GM12875 (cell line): ENCODE results near the gene ATP8A2.

ENCODE experiments used
- H3K4me3 ChIP-seq: one replicate; pipeline ENCODE4 v1.5.1; 2011; ENCODE audit warnings: low read depth, low read length, control low read depth
- CTCF ChIP-seq: IDR thresholded peaks from 2 replicates; pipeline ENCODE4 v1.5.1; 2011; ENCODE audit warnings: low read depth, mild to moderate bottlenecking, control low read depth, inconsistent platforms, low read length, moderate library complexity, borderline replicate concordance; ENCODE audit not compliant: insufficient read depth

The ATP8A2 gene

GRCh38 chr13:25906191-25906661 is 534.5 kb downstream of the ATP8A2 start:
- H3K4me3 ChIP-seq = no peak overlapping the region
- no peak for TF ChIP-seq CTCF

DNA sequence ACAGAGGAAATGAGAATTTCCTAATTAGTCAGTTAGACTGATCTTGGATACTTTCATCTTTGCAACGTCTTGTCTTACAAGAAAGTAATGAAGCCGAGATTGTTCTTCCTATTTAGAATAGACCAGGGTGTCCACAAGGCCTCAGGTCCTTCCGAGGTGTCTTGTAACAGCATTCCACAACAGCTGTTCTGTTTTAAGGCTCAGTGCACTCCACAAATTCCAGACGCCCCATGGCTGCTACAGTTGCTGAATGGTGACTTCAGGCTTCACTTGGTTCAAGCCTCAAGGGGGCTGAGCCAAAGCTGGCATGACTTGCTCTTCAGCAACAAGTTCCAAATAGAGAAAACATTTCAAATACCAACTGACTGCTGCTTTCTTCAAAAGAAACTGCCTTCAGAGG is 536.6 kb downstream of the ATP8A2 start:
- TF ChIP-seq CTCF = no peak
- H3K4me3 ChIP-seq = no peak overlapping the region

DNA sequence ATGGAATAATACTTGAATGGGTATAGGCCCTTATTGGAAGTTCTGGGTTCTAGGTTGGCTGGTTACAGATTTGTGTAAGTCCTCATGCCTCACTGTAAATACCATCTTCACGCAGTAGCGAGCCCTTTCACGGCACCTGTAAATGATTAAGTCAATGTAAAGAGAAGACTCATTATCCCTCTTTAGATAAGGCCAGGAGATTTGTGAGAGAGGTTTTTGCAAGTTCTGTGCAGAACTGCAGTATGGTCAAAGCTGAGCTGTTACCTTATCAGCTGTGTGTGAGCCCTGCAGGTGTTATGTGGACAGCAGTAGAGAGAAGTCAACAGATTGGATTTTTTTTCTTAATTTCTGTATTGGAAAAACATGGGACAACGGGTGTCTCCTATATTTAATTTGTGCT is 538.5 kb downstream of the ATP8A2 start:
- TF ChIP-seq CTCF = no peak
- H3K4me3 ChIP-seq = no peak overlapping the region

DNA sequence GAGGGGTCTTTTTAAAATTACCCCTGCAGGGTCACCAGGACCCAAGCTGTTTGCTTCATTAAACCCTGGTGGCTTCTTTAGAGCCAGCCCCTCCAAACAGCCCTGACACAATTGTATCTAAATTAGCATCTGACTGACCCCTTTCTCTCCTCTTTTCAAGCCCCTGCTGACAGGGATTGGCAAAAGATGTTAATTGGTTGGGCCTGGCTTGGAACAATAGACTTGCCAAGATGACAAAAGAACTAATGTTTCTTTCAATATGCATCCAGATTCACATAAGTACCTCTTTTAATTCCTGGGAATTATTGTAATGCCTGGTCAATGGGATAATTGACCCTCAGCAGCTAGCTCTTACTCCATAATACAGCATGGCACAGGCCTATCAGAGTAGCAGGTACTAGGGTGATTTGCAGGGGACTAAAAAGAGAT is 539.2 kb downstream of the ATP8A2 start:
- TF ChIP-seq CTCF = no peak

GRCh38 chr13:25912961-25913360 is 541.2 kb downstream of the ATP8A2 start:
- no peak for TF ChIP-seq CTCF
- no peak overlapping the region for H3K4me3 ChIP-seq

More for the DNA sequence above, 539.2 kb downstream of the ATP8A2 start:
- H3K4me3 ChIP-seq = no peak overlapping the region

- H3K4me3 ChIP-seq = no peak overlapping the region
- no peak for TF ChIP-seq CTCF
These were observed 544.2 kb downstream of the ATP8A2 start for GRCh38 chr13:25915840-25916518.

DNA sequence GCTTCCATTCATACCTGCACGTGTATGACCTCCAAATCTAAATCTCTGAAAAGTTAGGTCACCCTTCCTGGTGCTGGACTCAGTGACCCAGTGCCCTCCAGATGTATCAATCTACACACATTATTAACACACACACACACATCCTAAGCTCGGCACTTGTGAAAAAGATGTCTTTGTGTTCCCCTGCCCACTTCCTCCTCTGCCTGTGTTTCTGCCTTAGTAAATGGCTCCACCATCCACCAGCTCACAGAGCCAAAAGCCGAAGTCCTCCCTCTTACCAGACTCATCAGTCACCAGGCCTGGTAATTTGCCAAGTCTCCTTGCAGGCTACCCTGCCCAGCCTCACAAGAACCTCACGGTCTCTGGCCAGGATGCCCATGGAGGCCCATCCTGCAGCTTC is 548.5 kb downstream of the ATP8A2 start:
- H3K4me3 ChIP-seq = no peak overlapping the region
- no peak for TF ChIP-seq CTCF
